Parathyroid adenoma (tissue), 2 donors: ENCODE data around the gene FAM241A.
"Not testable (repeated sequence)": the region's sequence is repeated elsewhere in the genome, so short reads cannot be mapped to it uniquely, and the experiment has no call there.

Experiments
- H2AFZ ChIP-seq: fragments of 300-600 bp; sonication (generic); one replicate; pipeline ENCODE4 v1.7.0; 2017; ENCODE audit warnings: antibody characterized with exemption, mild to moderate bottlenecking
- H3K27ac ChIP-seq: fragments of 300-600 bp; sonication (generic); one replicate; pipeline ENCODE4 v1.7.0; 2017
- H3K27me3 ChIP-seq: fragments of 300-600 bp; sonication (generic); one replicate; pipeline ENCODE4 v1.7.0; 2017; ENCODE audit warnings: low read length; ENCODE audit not compliant: control insufficient read depth, insufficient read depth
- H3K36me3 ChIP-seq: fragments of 300-600 bp; sonication (generic); one replicate; pipeline ENCODE4 v1.7.0; 2017; ENCODE audit warnings: low read length; ENCODE audit not compliant: control insufficient read depth, insufficient read depth
- H3K4me1 ChIP-seq: fragments of 300-600 bp; sonication (generic); one replicate; pipeline ENCODE4 v1.7.0; 2017; ENCODE audit warnings: control low read depth
- H3K4me2 ChIP-seq: fragments of 300-600 bp; sonication (generic); one replicate; pipeline ENCODE4 v1.7.0; 2017; ENCODE audit warnings: low read length
- H3K4me3 ChIP-seq: fragments of 300-600 bp; sonication (generic); one replicate; pipeline ENCODE4 v1.7.0; 2017; ENCODE audit warnings: low read depth, low read length
- H3K79me2 ChIP-seq: fragments of 300-600 bp; sonication (generic); one replicate; pipeline ENCODE4 v1.7.0; 2017; ENCODE audit warnings: control low read depth
- H3K9ac ChIP-seq: fragments of 300-600 bp; sonication (generic); one replicate; pipeline ENCODE4 v1.7.0; 2017; ENCODE audit warnings: mild to moderate bottlenecking
- H3K9me3 ChIP-seq: fragments of 300-600 bp; sonication (generic); one replicate; pipeline ENCODE4 v1.7.0; 2017; ENCODE audit warnings: low read length; ENCODE audit not compliant: control insufficient read depth
- CTCF ChIP-seq: fragments of 300-600 bp; sonication (generic); IDR thresholded peaks from one replicate; pipeline ENCODE4 v1.7.0; 2017; ENCODE audit warnings: antibody characterized with exemption, mild to moderate bottlenecking
- donor health status: primary hyperparathyroidism.

Gene FAM241A

GRCh38 chr4:112105201-112105969 is 39.9 kb upstream of the FAM241A start:
- no peak for TF ChIP-seq CTCF
- H3K27me3 ChIP-seq = no peaks in the 10 kb centered on the region
- no peaks in the 10 kb centered on the region for H3K9me3 ChIP-seq
- H3K36me3 ChIP-seq = no peaks in the 10 kb centered on the region
- H3K4me1 ChIP-seq = no peaks in the 10 kb centered on the region
- no peak overlapping the region for H3K4me3 ChIP-seq
- H2AFZ ChIP-seq = peak overlapping the region; percentile 42
- H3K9ac ChIP-seq = no peak overlapping the region
- H3K27ac ChIP-seq = no peak overlapping the region
- no peak overlapping the region for H3K4me2 ChIP-seq
- H3K79me2 ChIP-seq = no peaks in the 10 kb centered on the region

- Histone ChIP-seq H2AFZ (no peak overlapping the region), H3K27ac (no peak overlapping the region), H3K4me3 (no peak overlapping the region), H3K4me2 (no peak overlapping the region), H3K36me3 (no peaks in the 10 kb centered on the region), H3K79me2 (no peaks in the 10 kb centered on the region), H3K4me1 (no peaks in the 10 kb centered on the region), H3K9me3 (no peaks in the 10 kb centered on the region), H3K9ac (no peak overlapping the region), H3K27me3 (no peaks in the 10 kb centered on the region)
- TF ChIP-seq CTCF = no peak
Observed at GRCh38 chr4:112109360-112110058, 35.7 kb upstream of the FAM241A start.

- H3K27me3 ChIP-seq = no peaks in the 10 kb centered on the region
- H3K9me3 ChIP-seq = no peaks in the 10 kb centered on the region
- no peaks in the 10 kb centered on the region for H3K79me2 ChIP-seq
- H3K4me1 ChIP-seq = no peaks in the 10 kb centered on the region
- no peak overlapping the region for H3K4me3 ChIP-seq
- H3K27ac ChIP-seq = no peak overlapping the region
- H3K9ac ChIP-seq = no peak overlapping the region
- H3K36me3 ChIP-seq = no peaks in the 10 kb centered on the region
- H3K4me2 ChIP-seq = no peak overlapping the region
- no peak for TF ChIP-seq CTCF
- no peak overlapping the region for H2AFZ ChIP-seq
Observed at GRCh38 chr4:112110059-112110425, 35.2 kb upstream of the FAM241A start.

GRCh38 chr4:112111306-112111705 is 33.9 kb upstream of the FAM241A start:
- H3K4me2 ChIP-seq = no peak overlapping the region
- H2AFZ ChIP-seq = no peak overlapping the region
- no peaks in the 10 kb centered on the region for H3K79me2 ChIP-seq
- H3K27ac ChIP-seq = no peak overlapping the region
- no peak for TF ChIP-seq CTCF
- H3K27me3 ChIP-seq = no peaks in the 10 kb centered on the region
- no peaks in the 10 kb centered on the region for H3K36me3 ChIP-seq
- no peak overlapping the region for H3K4me3 ChIP-seq
- H3K9me3 ChIP-seq = no peaks in the 10 kb centered on the region
- no peak overlapping the region for H3K9ac ChIP-seq
- H3K4me1 ChIP-seq = no peaks in the 10 kb centered on the region

GRCh38 chr4:112112095-112112494 is 33.2 kb upstream of the FAM241A start:
- H3K4me2 ChIP-seq, H3K9me3 ChIP-seq, H3K36me3 ChIP-seq, H3K4me1 ChIP-seq, H3K79me2 ChIP-seq, H2AFZ ChIP-seq, H3K27ac ChIP-seq, H3K9ac ChIP-seq, H3K27me3 ChIP-seq, H3K4me3 ChIP-seq: not testable (repeated sequence)
